GM12873 (cell line): ENCODE measurements around the gene HECW1.

Experiments used
- TF ChIP-seq, protein P1 (sequence below): IDR thresholded peaks from 2 replicates; pipeline ENCODE4 v1.5.1; 2012; ENCODE audit warnings: low read depth, mild to moderate bottlenecking, moderate library complexity, low read length, control low read depth; ENCODE audit not compliant: insufficient read depth; ENCODE audit errors: missing control alignments

The HECW1 gene

DNA sequence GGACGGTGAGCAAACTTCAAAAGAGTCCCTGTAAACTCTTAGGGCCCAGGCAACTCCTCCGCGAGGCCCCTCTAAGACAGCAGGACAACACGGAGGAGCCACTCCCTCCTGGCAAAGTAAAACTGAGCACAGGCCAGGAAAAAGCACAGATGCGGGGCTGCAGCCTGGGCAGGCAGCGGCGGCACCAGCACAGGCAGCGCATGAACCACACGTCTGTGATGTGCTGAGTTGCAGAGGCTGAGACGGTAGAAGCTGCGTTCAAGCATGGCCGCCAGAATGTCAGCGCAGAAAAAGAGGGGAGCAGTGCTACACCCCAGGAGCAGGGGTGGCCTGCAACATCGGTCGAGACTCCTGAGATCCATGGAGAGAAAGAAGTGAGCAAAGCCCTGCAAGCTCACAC, 424.3 kb downstream of the HECW1 start:
- TF ChIP-seq, protein P1, sequence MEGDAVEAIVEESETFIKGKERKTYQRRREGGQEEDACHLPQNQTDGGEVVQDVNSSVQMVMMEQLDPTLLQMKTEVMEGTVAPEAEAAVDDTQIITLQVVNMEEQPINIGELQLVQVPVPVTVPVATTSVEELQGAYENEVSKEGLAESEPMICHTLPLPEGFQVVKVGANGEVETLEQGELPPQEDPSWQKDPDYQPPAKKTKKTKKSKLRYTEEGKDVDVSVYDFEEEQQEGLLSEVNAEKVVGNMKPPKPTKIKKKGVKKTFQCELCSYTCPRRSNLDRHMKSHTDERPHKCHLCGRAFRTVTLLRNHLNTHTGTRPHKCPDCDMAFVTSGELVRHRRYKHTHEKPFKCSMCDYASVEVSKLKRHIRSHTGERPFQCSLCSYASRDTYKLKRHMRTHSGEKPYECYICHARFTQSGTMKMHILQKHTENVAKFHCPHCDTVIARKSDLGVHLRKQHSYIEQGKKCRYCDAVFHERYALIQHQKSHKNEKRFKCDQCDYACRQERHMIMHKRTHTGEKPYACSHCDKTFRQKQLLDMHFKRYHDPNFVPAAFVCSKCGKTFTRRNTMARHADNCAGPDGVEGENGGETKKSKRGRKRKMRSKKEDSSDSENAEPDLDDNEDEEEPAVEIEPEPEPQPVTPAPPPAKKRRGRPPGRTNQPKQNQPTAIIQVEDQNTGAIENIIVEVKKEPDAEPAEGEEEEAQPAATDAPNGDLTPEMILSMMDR = no peak

DNA sequence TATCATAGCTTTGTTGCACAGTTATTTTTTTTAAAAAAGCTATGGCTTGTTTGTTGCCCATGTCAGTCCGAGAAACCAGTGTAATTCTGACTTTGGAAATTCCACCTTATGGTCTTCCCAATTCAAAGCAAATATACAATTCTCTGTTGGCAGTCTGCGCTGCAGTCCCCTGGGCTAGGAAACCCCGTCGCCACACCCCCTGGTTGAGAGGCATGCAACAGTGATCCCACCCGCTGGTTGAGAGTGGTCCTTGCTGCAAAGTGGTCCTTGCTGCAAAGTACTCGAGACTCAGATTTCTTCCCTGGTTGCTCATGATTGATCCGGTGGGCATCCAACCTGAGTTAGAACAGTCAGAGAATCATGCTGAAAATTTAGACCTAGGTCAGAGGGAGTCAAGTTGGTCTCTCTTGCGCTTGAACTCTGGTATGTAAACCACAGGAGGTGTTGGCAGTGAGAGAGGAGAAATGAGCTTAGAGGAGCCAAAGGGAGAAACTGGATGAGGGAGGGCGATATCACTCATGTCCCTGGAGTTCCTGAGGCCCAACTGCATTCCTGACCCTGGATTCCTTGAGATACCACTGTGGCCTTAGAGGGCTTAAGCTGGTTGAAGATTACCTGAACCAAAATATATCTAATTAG, 425.4 kb downstream of the HECW1 start:
- TF ChIP-seq, protein P1 = no peak

DNA sequence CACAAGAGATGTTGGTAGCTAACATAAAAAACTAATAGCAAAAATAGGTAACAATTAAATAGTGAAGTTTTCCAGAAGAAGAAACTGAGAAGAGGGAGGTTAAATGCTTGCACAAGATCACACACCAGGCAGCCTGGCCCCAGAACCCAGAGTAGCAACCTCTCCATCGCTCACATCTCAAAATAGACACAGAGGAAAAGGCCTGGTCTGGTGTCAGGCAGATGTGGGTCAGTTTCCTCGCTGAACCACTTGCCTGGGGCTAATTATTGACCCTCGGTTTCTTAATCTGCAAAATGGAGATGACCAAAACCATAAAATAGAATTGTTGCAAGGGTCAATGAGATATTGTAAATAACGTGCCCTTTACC, 425.9 kb downstream of the HECW1 start:
- TF ChIP-seq, protein P1 = no peak

DNA sequence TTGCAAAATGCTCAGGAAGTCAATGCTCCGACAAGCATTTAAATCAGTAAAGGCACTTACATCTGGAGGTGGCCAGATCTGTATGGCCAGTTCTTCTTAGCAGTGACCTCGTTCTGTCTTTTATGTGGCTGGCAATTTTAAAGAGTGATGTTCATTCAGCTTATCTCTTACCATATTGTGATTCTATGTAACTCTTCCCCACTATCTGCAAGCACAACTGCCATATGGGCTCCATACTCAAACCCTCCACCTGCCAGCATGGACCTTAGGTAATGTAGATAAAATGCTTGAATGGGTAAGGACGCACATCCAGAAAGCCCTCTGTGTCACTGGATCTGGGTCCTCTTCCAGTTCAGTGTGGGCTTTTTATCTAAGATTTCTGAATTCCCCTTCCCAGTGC, 428.0 kb downstream of the HECW1 start:
- TF ChIP-seq, protein P1 = no peak

DNA sequence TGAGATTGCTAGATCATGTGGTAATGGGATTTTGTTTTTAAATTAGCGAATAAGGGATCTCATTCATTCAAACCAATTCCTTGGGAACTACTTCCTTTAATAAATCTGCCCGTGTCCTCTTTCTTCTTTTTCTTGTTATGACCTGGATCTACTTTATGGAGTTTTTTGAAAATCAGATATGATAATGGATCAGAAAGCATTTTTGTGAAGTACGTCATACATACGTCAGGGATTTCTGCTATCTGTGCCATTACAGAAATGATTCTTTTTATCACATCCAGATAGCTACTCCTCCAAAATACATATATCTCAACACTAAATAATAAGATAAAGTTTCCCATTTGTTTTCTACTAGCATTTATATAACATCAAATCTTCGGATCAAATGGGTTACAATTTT, 430.3 kb downstream of the HECW1 start:
- TF ChIP-seq, protein P1 = no peak

DNA sequence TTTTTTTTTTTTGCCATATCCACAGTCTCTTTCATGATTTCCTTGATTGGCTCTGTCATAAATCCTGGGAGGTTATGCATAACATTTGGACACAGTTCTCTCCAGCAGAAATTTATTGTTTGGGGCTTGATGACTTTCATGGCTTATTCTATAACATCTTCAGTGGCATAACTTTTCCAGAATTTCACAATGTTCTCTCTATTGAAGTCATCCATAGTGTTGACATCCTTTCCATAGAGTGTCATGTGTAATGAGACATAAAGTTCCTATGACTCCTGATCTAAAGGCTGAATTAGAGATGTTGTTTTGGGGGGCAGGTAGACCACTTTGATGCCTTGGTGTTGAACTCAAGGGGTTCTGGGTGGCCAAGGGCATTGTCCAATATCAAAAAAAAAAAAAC, 433.8 kb downstream of the HECW1 start:
- TF ChIP-seq, protein P1 = no peak

DNA sequence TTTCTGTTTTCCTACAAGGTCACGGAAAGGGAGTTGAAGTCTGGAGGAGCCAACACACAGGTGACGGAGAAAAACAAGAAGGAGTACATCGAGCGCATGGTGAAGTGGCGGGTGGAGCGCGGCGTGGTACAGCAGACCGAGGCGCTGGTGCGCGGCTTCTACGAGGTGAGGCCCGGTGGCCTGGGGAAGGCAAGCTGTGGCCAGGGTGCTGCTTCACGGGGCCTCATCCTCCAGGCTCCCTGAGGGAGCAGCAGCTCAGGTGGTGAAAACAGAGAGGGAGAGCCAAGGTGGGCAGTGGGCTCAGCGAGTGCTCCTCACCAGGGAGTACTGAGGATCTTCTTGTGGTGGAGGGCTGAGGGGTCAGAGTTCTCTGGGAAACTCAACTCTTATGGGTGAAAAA, 438.0 kb downstream of the HECW1 start:
- TF ChIP-seq, protein P1 = no peak
